Trophoblast cell (in vitro differentiated cells and primary cell): ENCODE results near the gene LMO3.

ENCODE experiments used
- DNase-seq, 2 donors: peaks; one replicate each; pipeline ENCODE4 v3.0.0-alpha.2; 2016
- H2AFZ ChIP-seq: 2 replicates; pipeline ENCODE4 v1.6.1; 2013; ENCODE audit warnings: low read length, moderate library complexity, mild to moderate bottlenecking; ENCODE audit not compliant: insufficient read depth, poor library complexity
- H2AK5ac ChIP-seq: 2 replicates; pipeline ENCODE4 v1.6.1; 2013; ENCODE audit warnings: mild to moderate bottlenecking, low read length
- H2BK120ac ChIP-seq: 2 replicates; pipeline ENCODE4 v1.6.1; 2013; ENCODE audit warnings: low read length, mild to moderate bottlenecking, moderate library complexity; ENCODE audit not compliant: insufficient read depth, poor library complexity
- H2BK12ac ChIP-seq: 2 replicates; pipeline ENCODE4 v1.6.1; 2013; ENCODE audit warnings: mild to moderate bottlenecking, low read length, moderate library complexity
- H2BK5ac ChIP-seq: 2 replicates; pipeline ENCODE4 v1.6.1; 2013; ENCODE audit warnings: low read length, low read depth, moderate library complexity, mild to moderate bottlenecking; ENCODE audit not compliant: poor library complexity
- H3K14ac ChIP-seq: 2 replicates; pipeline ENCODE4 v1.6.1; 2013; ENCODE audit warnings: mild to moderate bottlenecking, low read length
- H3K18ac ChIP-seq: 2 replicates; pipeline ENCODE4 v1.6.1; 2013; ENCODE audit warnings: mild to moderate bottlenecking, low read length
- H3K23ac ChIP-seq: 2 replicates; pipeline ENCODE4 v1.6.1; 2013; ENCODE audit warnings: low read length
- H3K27ac ChIP-seq: 2 replicates; pipeline ENCODE4 v1.5.1; 2013; ENCODE audit warnings: low read depth, mild to moderate bottlenecking, inconsistent platforms, low read length, moderate library complexity
- H3K27me3 ChIP-seq: 2 replicates; pipeline ENCODE4 v1.6.1; 2013; ENCODE audit warnings: inconsistent platforms, mild to moderate bottlenecking, low read length, moderate library complexity; ENCODE audit not compliant: insufficient read depth
- H3K36me3 ChIP-seq, 2 experiments: 1 replicate in 1 of 2; 2 replicates in 1 of 2; pipeline ENCODE4 v1.6.1; 2013; ENCODE audit warnings: low read length in 2 of 2, mild to moderate bottlenecking in 2 of 2, moderate library complexity in 1 of 2; ENCODE audit not compliant: insufficient read depth in 2 of 2, control insufficient read depth in 1 of 2
- H3K4ac ChIP-seq: 2 replicates; pipeline ENCODE4 v1.6.1; 2013; ENCODE audit warnings: low read depth, mild to moderate bottlenecking, low read length, moderate library complexity
- H3K4me1 ChIP-seq, 2 experiments: 1 replicate in 1 of 2; 2 replicates in 1 of 2; pipeline ENCODE4 v1.6.1; 2013; ENCODE audit warnings: low read length in 2 of 2, mild to moderate bottlenecking in 2 of 2, moderate library complexity in 1 of 2; ENCODE audit not compliant: insufficient read depth in 2 of 2, control insufficient read depth in 1 of 2
- H3K4me2 ChIP-seq: 2 replicates; pipeline ENCODE4 v1.6.1; 2013; ENCODE audit warnings: inconsistent platforms, mild to moderate bottlenecking, low read length, moderate library complexity
- H3K4me3 ChIP-seq: 2 replicates; pipeline ENCODE4 v1.5.1; 2013; ENCODE audit warnings: mild to moderate bottlenecking, low read depth, low read length, inconsistent platforms
- H3K79me1 ChIP-seq: one replicate; pipeline ENCODE4 v1.6.1; 2013; ENCODE audit warnings: low read length
- H3K79me2 ChIP-seq: 2 replicates; pipeline ENCODE4 v1.6.1; 2013; ENCODE audit warnings: low read length, mild to moderate bottlenecking; ENCODE audit not compliant: control insufficient read depth, insufficient read depth, poor library complexity
- H3K9ac ChIP-seq: 2 replicates; pipeline ENCODE4 v1.6.1; 2013; ENCODE audit warnings: mild to moderate bottlenecking, low read length
- H3K9me3 ChIP-seq: 2 replicates; pipeline ENCODE4 v1.6.1; 2013; ENCODE audit warnings: low read depth, mild to moderate bottlenecking, control low read depth, inconsistent platforms, low read length; ENCODE audit not compliant: insufficient read depth
- H4K12ac ChIP-seq: 2 replicates; pipeline ENCODE4 v1.6.1; 2013; ENCODE audit warnings: low read depth, mild to moderate bottlenecking, low read length, moderate library complexity
- H4K8ac ChIP-seq: 2 replicates; pipeline ENCODE4 v1.6.1; 2013; ENCODE audit warnings: low read depth, mild to moderate bottlenecking, low read length, moderate library complexity
- H4K91ac ChIP-seq: one replicate; pipeline ENCODE4 v1.6.1; 2013; ENCODE audit warnings: low read depth, mild to moderate bottlenecking, low read length, moderate library complexity
- WGBS: extraction: QIAGEN DNeasy Blood & Tissue Kit; methylation state at CpG from one replicate; pipeline ENCODE4 v1.1.7; 2013; ENCODE audit warnings: missing lambda C conversion rate; ENCODE audit not compliant: insufficient read length, insufficient coverage; ENCODE audit errors: extremely low coverage; 5-methylcytosine and 5-hydroxymethylcytosine counted together

Gene LMO3

GRCh38 chr12:16611146-16611545 is 5.2 kb upstream of the LMO3 start:
- H2AFZ ChIP-seq: no peak overlapping the region
- WGBS: no CpG with 5 or more reads among the region's 2 CpGs
- no peak overlapping the region for H2BK12ac ChIP-seq
- H2AK5ac ChIP-seq: no peak overlapping the region
- no peak overlapping the region for H3K9ac ChIP-seq
- no peak overlapping the region for H4K91ac ChIP-seq
- no peak overlapping the region for H3K27ac ChIP-seq
- no peak overlapping the region for H4K12ac ChIP-seq
- H2BK5ac ChIP-seq: no peak overlapping the region
- H3K23ac ChIP-seq: no peak overlapping the region
- no peak overlapping the region for H3K4me3 ChIP-seq
- DNase-seq: no peak
- no peaks in the 10 kb centered on the region for H3K79me1 ChIP-seq
- H4K8ac ChIP-seq: no peak overlapping the region
- H3K27me3 ChIP-seq: peaks cover 20% of the 10 kb centered on the region
- no peak overlapping the region for H3K18ac ChIP-seq
- H3K4me1 ChIP-seq: peaks cover 0 to 5% of the 10 kb centered on the region in 2 experiments
- H3K9me3 ChIP-seq: no peaks in the 10 kb centered on the region
- no peaks in the 10 kb centered on the region for H3K36me3 ChIP-seq
- no peak overlapping the region for H3K14ac ChIP-seq
- no peaks in the 10 kb centered on the region for H3K79me2 ChIP-seq
- no peak overlapping the region for H3K4me2 ChIP-seq
- H3K4ac ChIP-seq: no peak overlapping the region
- no peak overlapping the region for H2BK120ac ChIP-seq

GRCh38 chr12:16610743-16611142 is 4.8 kb upstream of the LMO3 start:
- Histone ChIP-seq H3K9me3 (no peaks in the 10 kb centered on the region), H3K27ac (no peak overlapping the region), H3K4me3 (no peak overlapping the region), H4K91ac (no peak overlapping the region), H3K4me1 (peaks cover 0 to 7% of the 10 kb centered on the region in 2 experiments), H3K79me1 (no peaks in the 10 kb centered on the region), H3K79me2 (no peaks in the 10 kb centered on the region), H3K14ac (no peak overlapping the region), H4K12ac (no peak overlapping the region), H3K18ac (no peak overlapping the region), H2AFZ (no peak overlapping the region), H2BK5ac (no peak overlapping the region), H2BK12ac (no peak overlapping the region), H3K23ac (no peak overlapping the region), H3K4me2 (no peak overlapping the region), H2BK120ac (no peak overlapping the region), H2AK5ac (no peak overlapping the region), H4K8ac (no peak overlapping the region), H3K4ac (no peak overlapping the region), H3K9ac (no peak overlapping the region), H3K27me3 (peaks cover 20% of the 10 kb centered on the region), H3K36me3 (no peaks in the 10 kb centered on the region)
- no peak for DNase-seq
- WGBS: no CpG with 5 or more reads among the region's 1 CpG

- Histone ChIP-seq H3K23ac (no peak overlapping the region), H3K9me3 (no peaks in the 10 kb centered on the region), H2AK5ac (no peak overlapping the region), H3K79me2 (no peaks in the 10 kb centered on the region), H3K4ac (no peak overlapping the region), H2BK120ac (no peak overlapping the region), H3K4me2 (no peak overlapping the region), H3K9ac (no peak overlapping the region), H3K14ac (no peak overlapping the region), H3K18ac (no peak overlapping the region), H3K4me3 (no peak overlapping the region), H3K36me3 (no peaks in the 10 kb centered on the region), H4K12ac (no peak overlapping the region), H3K27ac (no peak overlapping the region), H2BK12ac (no peak overlapping the region), H3K79me1 (no peaks in the 10 kb centered on the region), H4K91ac (no peak overlapping the region), H2BK5ac (no peak overlapping the region), H4K8ac (no peak overlapping the region), H2AFZ (no peak overlapping the region), H3K4me1 (peaks cover 0 to 7% of the 10 kb centered on the region in 2 experiments), H3K27me3 (peaks cover 23% of the 10 kb centered on the region)
- 100% methylated on average over 1 of the region's 7 CpGs for WGBS
- no peak for DNase-seq
Observed at GRCh38 chr12:16610001-16610585, 4.1 kb upstream of the LMO3 start.

- Histone ChIP-seq H3K4me3 (no peak overlapping the region), H2AK5ac (no peak overlapping the region), H3K9ac (no peak overlapping the region), H3K23ac (no peak overlapping the region), H4K8ac (no peak overlapping the region), H3K18ac (no peak overlapping the region), H3K4me2 (no peak overlapping the region), H3K27me3 (peaks cover 33% of the 10 kb centered on the region), H2BK5ac (no peak overlapping the region), H3K9me3 (no peaks in the 10 kb centered on the region), H3K79me1 (no peaks in the 10 kb centered on the region), H2BK120ac (no peak overlapping the region), H3K4ac (no peak overlapping the region), H2BK12ac (no peak overlapping the region), H3K27ac (no peak overlapping the region), H3K14ac (no peak overlapping the region), H2AFZ (no peak overlapping the region), H3K36me3 (no peaks in the 10 kb centered on the region), H3K79me2 (no peaks in the 10 kb centered on the region), H3K4me1 (peaks cover 0 to 7% of the 10 kb centered on the region in 2 experiments), H4K91ac (no peak overlapping the region), H4K12ac (no peak overlapping the region)
- no CpG with 5 or more reads among the region's 9 CpGs for WGBS
- DNase-seq: no peak
Observed at GRCh38 chr12:16608946-16609539, 3.1 kb upstream of the LMO3 start.
